ENCODE results near the gene GALR2.
"Not testable (repeated sequence)": the region's sequence is repeated elsewhere in the genome, so short reads cannot be mapped to it uniquely, and the experiment has no call there.

Gene GALR2, protein sequence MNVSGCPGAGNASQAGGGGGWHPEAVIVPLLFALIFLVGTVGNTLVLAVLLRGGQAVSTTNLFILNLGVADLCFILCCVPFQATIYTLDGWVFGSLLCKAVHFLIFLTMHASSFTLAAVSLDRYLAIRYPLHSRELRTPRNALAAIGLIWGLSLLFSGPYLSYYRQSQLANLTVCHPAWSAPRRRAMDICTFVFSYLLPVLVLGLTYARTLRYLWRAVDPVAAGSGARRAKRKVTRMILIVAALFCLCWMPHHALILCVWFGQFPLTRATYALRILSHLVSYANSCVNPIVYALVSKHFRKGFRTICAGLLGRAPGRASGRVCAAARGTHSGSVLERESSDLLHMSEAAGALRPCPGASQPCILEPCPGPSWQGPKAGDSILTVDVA

DNA sequence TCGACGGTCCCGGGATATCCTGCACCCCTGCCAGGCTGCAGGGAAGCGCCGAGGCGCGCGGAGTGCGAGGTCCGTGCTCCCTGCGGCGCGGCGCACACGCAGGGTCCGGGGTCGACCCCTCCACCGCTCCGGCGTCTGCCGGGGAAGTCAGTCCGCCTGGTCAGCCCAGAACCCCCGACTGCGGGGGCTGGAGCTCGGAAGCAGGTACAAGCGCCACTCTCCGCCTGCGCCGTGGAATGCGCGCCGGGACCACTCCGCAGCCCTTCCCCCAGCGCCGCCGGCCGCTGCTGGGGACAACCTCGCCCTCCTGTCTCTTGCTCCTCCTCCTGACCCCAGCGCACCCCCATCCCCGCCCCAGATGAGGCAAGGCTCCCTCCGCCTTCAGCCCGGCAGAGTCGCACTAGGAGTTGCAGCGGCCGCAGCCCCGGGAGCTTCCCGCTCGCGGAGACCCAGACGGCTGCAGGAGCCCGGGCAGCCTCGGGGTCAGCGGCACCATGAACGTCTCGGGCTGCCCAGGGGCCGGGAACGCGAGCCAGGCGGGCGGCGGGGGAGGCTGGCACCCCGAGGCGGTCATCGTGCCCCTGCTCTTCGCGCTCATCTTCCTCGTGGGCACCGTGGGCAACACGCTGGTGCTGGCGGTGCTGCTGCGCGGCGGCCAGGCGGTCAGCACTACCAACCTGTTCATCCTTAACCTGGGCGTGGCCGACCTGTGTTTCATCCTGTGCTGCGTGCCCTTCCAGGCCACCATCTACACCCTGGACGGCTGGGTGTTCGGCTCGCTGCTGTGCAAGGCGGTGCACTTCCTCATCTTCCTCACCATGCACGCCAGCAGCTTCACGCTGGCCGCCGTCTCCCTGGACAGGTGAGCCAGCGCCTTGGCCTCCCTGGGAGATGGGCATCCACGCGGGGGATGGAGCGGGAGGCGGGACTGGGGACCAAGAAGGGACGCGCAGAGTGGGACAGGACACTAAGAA, at the start of gene GALR2:
Gene GALR2 (plus strand): TSS at position 392 of the 974 bp plus-strand sequence. CDS start 103 bp downstream, at position 495.
- DNase-seq (ENCODE audit: low read depth in 1 of 2, low spot score in 1 of 2), result no peak

- DNase-seq (ENCODE audit: low read depth in 1 of 2, low spot score in 1 of 2), result no peak
Observed at GRCh38 chr17:76025294-76025693, 49.3 kb upstream of the GALR2 start.

GRCh38 chr17:76026714-76027158, 47.8 kb upstream of the GALR2 start:
- no peak for DNase-seq (ENCODE audit: low read depth in 1 of 2, low spot score in 1 of 2)

GRCh38 chr17:76027159-76027839, 47.3 kb upstream of the GALR2 start, which contains the start of gene EVPL:
EVPL (minus strand) TSS chr17:76027306; CDS start chr17:76027198, 108 bp downstream.
- DNase-seq (ENCODE audit: low read depth in 1 of 2, low spot score in 1 of 2), result no peak

DNA sequence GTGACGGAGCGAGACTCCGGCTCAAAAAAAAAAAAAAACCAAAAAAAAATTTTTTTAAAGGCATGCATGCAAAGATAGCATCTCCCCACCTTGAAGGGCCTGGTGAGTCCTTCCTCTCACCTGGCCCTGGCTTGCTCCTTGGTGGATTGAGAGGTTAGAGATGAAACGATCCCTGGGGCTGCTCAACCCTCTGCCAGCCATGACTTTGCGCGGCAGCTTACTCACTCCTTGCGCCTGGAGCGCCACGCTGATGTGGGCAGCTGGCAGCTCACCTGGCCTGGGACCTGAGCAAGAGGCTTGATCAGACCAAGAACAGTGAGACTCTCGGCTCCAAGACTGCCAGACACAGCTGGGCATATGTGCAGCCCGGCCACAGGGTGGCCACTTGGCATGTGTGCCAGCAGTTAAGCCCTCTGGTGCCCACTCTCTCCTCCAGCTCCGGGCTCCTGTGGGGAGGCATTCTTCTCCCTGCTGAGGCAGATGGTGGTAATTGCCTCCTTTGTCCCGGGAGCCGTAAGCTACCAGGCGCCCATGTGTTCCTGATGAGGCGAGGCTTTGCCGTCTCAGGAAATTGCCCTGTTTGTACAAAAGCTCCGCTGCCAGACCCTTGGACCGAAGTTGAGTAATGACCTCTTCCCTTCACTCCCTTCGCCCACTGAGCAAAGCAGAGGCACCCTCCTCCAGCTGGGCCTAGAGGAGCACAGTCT, 42.4 kb upstream of the GALR2 start:
- no peak for DNase-seq (ENCODE audit: low read depth in 1 of 2, low spot score in 1 of 2)

GRCh38 chr17:76032780-76033108, 41.8 kb upstream of the GALR2 start:
- no peak for DNase-seq (ENCODE audit: low read depth in 1 of 2, low spot score in 1 of 2)

- no peak for DNase-seq (ENCODE audit: low read depth in 1 of 2, low spot score in 1 of 2)
Observed at GRCh38 chr17:76033139-76033538, 41.4 kb upstream of the GALR2 start.

DNA sequence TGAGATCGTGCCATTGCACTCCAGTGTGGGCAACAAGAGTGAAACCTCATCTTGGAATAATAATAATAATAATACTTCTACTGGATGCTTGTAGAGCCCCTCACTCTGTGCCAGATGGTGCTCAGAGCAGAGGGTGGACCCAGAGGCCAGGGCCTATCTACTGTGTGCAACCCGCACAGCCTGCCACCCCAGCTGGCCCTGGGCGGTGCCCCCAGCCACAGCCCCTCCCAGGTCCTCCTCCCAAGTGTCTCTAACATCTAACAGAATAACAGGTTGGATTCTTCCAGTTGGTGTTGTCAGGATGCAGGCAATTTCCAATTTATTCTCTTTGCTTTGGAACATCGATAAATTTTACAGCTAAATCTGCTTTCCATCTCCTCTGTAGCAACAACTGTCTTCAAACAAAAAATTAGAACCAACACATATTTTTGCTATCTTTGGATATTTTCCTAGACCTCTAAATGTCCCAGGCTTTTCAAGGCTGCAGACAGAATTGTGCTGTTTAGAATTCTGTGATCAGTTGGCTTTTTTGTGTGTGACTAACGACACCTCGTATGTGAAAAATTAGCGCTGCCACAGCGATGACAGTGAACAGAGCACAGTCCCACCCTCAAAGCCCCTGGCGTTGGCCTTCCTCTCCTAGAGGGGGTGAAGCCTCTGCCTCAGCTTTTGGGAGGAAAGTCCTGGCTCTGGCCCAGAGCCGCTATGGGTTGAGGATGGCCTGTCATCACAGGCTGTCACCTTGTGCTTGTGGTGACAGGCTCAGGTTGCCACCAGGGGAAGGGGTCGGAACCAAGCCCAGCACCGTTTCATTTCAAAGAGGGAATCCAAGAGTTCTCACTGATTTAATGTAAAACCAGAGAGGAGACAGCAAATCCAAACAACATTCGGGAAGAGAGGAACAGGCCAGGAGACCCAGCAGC, 39.9 kb upstream of the GALR2 start:
- no peak for DNase-seq (ENCODE audit: low read depth in 1 of 2, low spot score in 1 of 2)

GRCh38 chr17:76036497-76037261, 37.9 kb upstream of the GALR2 start:
- DNase-seq (ENCODE audit: low read depth in 1 of 2, low spot score in 1 of 2), result no peak

GRCh38 chr17:76038050-76038449, 36.5 kb upstream of the GALR2 start:
- DNase-seq (ENCODE audit: low read depth in 1 of 2, low spot score in 1 of 2), result no peak

DNA sequence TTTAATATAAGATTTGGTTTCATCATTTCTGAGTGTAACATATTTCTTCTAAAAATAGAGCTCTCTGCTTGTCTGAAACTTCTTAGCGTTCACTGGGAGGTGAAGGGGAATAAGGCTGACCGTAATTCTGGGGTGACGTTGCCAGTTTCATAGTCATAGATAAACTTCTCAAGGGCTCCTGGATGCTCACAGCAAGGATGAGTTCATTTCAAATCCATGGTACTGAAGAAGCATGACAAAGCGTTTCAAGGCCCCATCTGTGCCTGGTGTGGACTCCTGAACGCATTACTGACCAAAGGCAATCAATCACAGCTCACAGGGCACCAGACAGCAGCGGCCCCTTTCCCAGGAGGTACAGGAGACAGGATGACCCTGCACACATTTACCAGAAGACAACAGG, 35.5 kb upstream of the GALR2 start:
- no peak for DNase-seq (ENCODE audit: low read depth in 1 of 2, low spot score in 1 of 2)

DNA sequence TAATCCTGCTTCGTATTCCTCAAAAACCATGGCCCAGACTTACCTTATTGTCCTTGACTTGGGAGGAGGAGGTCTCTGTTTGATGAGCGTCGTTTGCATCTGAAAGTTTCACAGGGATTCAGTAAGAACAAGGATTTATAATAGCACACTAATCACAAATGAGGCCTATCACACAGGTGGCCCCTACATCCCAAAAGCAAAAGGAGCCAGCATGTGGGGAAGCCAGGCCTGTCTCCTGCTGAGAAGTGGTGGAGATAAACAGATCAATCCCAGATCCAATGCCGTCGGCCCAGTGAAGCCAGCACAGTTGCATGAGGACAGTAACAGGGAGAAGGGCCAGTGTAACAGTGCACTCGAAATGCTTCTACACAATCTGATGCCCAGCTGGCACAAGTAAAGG, 34.2 kb upstream of the GALR2 start:
- no peak for DNase-seq (ENCODE audit: low read depth in 1 of 2, low spot score in 1 of 2)

- DNase-seq (ENCODE audit: low read depth in 1 of 2, low spot score in 1 of 2), result not testable (repeated sequence)
Observed at GRCh38 chr17:76042868-76043267, 31.7 kb upstream of the GALR2 start.

GRCh38 chr17:76044475-76045007, 30.0 kb upstream of the GALR2 start:
- not testable (repeated sequence) for DNase-seq (ENCODE audit: low read depth in 1 of 2, low spot score in 1 of 2)

DNA sequence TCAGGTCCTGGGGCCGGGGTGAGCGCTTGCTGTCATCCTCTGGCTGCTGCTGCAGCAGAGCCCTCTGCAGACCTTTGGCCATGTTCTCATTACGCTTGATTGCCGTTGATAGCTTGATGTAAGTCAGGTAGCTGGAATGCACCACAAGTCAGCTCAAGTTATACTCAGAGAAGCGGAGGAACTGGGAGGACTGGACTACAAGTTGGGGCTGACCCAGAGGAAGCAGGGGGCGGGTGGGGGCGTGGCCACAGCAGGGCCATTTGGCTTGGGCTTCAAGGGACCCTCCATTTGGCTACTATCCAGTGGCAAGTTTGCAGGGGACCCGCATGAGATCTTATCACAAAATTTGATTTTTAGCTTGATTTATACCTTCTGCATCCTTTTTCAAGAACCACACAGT, 28.5 kb upstream of the GALR2 start:
- DNase-seq (ENCODE audit: low read depth in 1 of 2, low spot score in 1 of 2), result no peak

DNA sequence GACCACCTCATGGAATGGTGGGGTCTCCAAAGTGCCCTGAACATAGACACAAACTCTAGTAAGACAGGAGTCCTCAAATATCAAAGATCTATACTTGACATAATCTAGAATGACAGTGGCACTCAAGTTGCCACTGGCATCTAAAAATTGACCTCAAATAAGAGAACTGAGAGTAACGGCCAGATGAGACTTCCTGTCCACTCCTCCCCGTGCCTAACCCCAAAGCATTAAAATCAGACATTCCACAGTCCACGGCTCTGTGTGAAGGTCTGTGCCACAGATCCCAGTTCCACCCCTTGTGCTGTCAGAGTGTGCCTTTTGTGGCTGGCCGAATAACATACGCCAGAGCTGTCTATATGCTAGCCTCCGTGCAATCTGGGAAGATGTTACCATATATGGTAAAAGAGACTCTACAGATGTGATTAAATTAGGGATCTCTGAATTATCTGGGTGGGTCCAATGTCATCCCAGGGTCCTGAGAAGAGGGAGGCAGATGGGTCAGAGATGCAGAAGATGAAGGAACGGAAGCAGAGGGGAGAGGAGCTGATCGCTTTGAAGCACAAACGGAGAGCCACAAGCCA, 26.5 kb upstream of the GALR2 start:
- DNase-seq (ENCODE audit: low read depth in 1 of 2, low spot score in 1 of 2), result no peak

DNA sequence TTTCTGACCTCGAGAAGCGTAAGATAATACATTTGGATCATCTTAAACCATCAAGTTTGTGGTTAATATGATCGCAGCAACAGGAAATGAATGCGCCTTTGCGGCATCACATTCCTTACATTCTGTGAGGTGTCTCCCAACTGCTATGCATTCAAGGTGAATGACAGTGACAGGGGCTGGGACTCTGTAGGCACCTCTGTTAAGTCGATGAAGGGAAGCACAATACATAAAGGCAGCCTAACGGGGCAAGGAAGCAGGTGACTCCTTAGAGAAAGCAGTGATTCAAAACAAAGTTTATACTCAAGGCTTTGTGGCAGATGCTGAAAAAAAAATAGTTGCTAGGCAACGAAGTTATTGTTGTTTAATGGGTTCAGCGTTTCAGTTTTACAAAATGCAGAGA, 25.9 kb upstream of the GALR2 start:
- no peak for DNase-seq (ENCODE audit: low read depth in 1 of 2, low spot score in 1 of 2)

GRCh38 chr17:76049239-76049638, 25.3 kb upstream of the GALR2 start:
- DNase-seq (ENCODE audit: low read depth in 1 of 2, low spot score in 1 of 2), result no peak
